NCI-H226 (cell line): ENCODE data around the gene NR2F1-AS1.

Source experiments
- DNase-seq: peaks from one replicate; pipeline ENCODE4 v3.0.0-alpha.2; 2015

The NR2F1-AS1 gene

GRCh38 chr5:93378073-93378472 lies 202.9 kb downstream of the NR2F1-AS1 start:
- DNase-seq, result no peak

- no peak for DNase-seq
Measured at GRCh38 chr5:93371893-93372292, 209.1 kb downstream of the NR2F1-AS1 start.

DNA sequence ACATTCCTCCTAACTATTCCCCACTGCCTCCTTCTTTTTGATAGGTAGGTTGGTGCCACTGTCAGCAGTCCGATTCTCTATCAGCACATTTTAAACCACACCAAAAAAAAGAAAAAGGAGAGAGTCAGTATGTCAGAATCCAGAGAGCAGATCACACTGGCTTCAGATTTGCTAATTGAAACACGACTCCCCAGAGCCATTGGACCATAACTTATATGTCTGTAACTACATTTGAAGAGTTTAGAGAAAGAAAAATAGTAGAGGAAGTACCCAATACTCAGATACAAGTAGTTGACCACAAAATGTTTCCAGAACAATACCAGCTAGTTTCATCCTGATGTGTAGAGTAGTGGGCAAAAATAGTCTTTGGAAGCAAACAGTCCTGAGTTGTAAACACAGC lies 216.6 kb downstream of the NR2F1-AS1 start:
- no peak for DNase-seq

- DNase-seq, result peak; percentile 50
Measured at GRCh38 chr5:93360436-93361088, 220.5 kb downstream of the NR2F1-AS1 start.

DNA sequence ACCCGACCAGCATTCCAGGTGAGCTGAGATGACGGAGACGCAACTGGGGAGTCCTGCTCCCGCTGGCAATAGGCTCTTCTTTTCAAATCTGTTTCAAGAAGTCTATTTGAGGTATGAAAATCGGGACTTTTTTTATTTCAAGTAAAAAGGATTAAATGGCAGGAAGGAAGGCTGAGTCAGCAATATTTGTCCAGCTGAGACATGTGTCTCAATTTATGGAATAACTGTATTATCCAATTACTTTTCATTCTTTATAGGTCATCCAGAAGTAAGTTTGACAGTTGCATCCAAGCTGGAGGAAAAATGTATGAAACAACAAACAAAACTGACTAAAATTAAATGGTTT lies 221.1 kb downstream of the NR2F1-AS1 start:
- DNase-seq, result no peak
